Measurements from ENCODE around the gene ARHGAP32.

GRCh38 chr11:128949791-128950454 is 242.2 kb downstream of the ARHGAP32 start:
- TF ChIP-seq RARB (CRISPR knock-in tag; IDR thresholded peaks at IDR 0.05) (no peak), ZNF565 (CRISPR knock-in tag; conservative IDR thresholded peaks at IDR 0.05; ENCODE audit: low read depth) (no peak)
